Stimulated activated CD8-positive, alpha-beta memory T cell treated with anti-CD3 and anti-CD28 coated beads, Interleukin-7, amount 100 ng/mL, for 1 hour (primary cell): Measurements from ENCODE around the gene RBM28.
"Not testable (repeated sequence)": the region's sequence is repeated elsewhere in the genome, so short reads cannot be mapped to it uniquely, and the experiment has no call there.

Source experiments
- DNase-seq, 2 donors: peaks; one replicate each; pipeline ENCODE4 v3.0.0-alpha.2; 2020; ENCODE audit warnings: low read depth in 2 of 2

The RBM28 gene

DNA sequence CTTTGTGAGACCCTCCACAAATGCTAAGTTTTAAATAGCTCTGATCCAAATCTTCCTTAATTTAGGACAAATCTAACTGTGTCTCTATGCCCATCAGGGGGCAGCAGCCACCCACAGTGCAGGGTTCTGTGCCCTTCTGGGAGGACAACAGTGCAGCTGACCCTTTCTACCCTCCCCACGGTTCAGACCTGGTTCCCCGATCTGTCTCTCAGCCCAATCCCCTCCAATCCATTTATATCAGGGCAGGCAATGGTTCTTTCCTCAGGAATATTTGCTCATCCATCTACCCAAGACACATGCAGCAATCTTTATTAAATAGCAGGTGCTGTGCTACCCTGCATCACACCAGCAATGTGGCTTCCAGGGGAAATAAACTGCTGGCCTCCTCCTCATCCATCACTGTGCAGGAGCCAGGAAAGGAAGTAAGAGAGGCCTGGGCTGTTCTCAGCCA lies 4.0 kb upstream of the RBM28 start:
- DNase-seq, result no peak

DNA sequence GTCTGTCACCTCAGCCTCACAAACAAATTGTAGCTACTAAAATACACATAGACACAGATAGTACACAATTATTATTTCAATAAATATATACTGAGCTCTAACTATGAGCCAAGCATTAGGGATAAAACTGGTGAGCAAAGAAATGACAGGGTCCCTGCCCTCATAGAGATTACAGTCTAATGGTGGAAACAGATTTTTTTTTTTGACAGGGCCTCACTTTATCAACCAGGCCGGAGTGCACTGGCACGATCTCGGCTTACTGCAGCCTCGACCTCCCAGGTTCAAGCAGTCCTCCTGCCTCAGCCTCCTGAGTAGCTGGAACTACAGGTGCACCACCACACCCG lies 695 bp upstream of the RBM28 start:
- no peak for DNase-seq

DNA sequence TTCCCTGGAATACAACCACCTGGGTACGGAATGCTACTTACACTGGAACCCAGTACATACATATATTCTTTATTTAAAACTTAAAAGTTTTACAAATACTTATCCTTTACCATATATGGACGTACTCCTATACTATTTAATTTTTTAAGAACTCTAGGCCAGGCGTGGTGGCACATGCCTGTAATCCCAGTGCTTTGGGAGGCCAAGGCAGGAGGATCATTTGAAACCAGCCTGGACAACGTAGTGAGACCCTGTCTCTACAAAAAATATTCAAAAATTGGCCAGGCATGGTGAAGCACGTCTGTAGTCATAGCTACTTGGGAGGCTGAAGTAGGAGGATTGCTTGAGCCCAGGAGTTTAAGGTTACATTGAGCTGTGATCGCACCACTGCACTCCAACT lies 2.0 kb downstream of the RBM28 start:
- no peak for DNase-seq

DNA sequence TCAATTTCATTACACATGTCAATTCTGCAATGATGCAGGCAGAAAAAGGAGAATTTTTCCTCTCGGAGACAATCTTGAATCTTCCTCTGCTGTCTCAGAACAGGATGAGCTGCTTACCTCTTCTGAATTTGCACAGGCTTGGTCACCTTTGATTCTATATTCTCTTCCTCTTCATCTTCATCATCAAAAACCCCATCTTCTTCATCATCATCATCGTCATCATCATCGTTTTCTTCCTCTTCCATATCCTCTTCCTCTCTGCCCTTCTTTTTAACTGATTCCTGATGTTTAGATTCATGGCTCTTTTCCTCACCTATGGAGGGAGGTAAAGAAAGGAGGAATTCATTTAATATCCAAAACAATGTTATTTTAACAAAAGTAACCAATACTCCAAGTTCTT lies 8.0 kb downstream of the RBM28 start:
- no peak for DNase-seq

DNA sequence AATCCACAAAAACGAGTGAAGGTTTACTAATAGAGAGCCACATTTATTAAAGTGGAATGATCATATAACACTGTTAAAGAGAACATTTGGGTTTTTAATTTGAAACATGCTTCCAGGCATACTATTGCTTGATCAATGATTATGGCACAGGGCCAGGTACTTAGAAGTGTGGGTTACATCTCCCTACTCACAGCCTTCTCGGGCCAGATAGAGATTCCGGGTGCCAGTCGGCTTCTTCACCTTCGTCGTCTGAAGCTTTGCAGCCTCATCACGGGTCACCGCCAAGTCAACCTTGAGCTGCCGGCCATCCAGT lies 19.4 kb downstream of the RBM28 start:
- no peak for DNase-seq

DNA sequence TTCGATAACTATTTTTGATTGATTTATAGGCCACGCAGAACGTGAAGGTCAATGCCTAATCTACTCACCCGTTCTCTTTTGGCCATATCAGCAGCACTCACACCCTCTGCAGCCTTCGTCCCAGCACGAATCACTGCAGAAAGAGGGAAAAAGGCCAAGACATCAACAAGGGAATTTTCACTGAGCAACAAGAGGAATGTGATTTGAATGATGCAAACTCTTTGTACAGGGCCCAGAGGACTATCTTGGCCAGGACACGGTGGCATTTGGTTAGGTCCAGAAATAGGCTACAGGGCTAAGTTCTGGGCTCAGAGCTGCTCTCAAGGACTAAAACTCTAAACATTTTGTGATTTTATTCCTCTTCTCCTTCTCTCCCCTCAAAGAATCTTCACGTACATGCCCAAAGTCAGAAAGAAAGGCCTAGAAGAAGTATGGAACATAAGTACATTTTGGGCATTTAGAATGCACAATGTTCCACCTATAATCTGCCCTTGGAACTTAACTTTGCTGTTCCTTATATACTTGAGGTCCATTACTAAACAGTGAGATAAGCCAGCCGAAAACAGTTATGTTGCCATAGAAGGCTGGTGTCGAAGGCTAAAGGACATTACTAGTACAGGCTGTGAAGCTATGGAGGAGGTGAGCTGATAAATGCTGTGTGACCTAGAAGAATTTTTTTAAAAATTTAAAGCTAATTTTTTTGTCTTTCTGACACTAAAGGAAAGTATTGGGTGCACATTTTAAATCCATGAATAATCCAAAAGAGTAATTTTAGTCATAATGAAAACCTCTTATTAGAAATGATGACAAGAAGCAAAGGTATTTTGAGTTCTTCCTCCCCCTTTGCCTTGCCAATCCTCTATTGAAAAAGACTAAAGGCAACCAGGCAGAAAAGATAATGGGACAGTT lies 20.0 kb downstream of the RBM28 start:
- DNase-seq, result no peak

DNA sequence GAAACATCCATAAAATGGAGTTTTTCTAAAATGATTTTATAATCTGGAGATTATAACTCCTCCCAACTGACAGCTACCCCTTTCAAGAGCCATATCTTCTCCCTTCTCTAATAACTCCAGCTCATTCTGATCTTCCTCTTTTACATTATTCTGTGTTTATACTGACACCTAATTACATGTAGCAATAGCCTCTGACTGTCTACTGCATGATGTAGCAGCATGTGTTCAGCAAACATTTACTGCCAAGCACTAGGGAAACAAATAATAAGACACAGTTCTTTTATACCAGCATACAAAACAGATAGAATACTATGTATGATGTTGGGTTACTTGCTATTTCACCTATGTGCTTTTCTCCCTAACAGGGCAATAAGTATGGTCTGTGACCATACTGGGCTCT lies 20.7 kb downstream of the RBM28 start:
- no peak for DNase-seq

DNA sequence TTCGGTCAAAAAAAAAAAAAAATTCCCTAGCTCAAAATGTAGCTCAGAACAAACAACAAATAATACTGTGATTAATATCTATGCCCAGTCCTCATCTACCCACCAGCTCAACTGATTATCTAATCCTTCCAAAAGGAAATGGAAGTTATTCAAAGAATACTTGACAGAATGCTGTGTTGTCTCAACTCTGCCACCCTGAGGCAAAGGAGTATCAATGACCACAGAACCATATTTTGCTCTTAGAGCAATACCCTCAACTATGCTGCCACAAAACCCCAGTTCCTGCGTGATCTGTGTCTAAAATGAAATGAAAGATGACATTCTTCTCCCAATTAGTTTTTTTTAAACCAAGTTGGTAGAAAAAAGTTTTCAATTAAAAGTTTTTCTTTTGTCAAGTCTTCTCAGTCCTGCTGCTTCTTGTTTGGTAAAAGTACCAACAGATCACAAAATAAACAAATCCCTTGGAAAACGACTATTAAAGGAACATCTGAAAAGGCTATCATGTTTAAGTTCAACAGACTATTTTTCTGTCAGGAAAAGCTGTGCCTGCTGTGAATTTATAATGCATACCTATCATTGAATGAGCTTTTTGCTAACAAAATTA lies 21.6 kb downstream of the RBM28 start:
- DNase-seq, result no peak

DNA sequence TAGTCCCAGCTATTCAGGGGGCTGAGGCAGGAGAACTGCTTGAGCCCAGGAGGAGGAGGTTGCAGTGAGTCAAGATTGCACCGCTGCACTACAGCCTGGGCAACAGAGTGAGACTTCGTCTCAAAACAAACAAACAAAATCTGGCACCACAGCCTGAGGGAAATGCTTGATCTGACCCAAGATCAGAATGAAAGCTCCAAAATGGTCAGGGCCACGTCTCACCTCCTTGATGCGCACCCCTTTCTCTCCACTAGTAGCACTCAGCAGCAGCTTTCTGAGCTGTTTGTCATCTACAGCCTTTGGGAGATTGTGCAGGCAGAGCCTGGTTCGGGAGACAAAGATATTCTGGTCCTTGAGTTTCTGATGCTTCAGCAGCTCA lies 22.7 kb downstream of the RBM28 start:
- no peak for DNase-seq

DNA sequence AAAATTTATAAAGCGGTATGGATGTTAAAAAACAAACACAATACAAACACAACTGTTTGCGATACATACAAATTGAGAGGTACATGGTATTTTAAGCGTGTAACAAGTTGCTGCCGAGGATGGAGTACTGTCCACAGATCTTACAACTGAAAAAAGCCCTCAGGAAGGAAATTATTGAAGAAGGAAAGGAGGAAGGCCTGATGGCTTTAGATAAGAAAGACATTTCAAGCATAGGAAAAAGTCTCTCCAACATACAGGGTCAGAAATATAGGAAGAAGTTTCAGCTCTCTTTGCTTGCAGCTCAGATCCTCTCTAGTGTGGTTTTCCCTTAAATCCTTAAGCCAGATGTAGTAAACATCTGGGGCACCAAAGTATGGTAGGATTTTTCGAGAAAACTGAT lies 25.0 kb downstream of the RBM28 start:
- no peak for DNase-seq

DNA sequence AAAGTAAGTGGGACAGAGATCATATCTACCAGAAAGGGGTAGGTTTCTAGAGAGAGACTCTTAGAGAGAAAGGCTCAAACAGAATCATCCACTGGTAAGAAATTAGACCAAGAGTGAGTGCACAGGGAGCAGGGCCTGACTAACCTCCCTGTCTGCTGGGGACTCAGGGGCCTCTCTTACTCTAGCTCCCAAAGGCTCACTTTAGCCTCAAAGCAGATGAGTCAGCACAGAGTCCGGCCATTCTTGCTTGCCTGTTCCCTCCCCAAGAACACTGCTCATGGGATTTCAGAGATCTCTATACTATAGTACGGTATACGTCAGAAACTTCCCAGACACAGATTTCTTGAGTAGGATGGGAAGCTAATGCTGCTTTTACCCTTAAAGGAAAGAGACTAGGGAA lies 32.7 kb downstream of the RBM28 start:
- DNase-seq, result no peak

DNA sequence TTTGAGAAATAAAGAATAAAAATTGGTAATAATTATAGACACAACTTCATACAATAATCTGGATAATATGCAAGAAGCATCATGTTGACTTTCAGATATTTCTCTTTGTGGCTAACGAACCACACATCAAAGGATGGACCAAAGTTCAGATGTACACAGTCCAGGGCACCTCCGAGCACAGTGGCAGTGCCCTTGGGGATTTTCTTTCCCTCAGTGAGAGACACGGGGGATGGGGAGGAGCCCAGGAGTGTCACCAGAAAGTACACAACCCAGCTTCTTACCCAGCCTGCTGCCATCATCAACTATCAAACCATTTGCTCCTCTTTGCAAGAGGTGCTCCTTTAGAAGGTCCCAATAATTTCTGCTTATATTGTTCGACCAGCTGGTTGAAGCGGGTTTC lies 33.2 kb downstream of the RBM28 start:
- DNase-seq, result no peak

DNA sequence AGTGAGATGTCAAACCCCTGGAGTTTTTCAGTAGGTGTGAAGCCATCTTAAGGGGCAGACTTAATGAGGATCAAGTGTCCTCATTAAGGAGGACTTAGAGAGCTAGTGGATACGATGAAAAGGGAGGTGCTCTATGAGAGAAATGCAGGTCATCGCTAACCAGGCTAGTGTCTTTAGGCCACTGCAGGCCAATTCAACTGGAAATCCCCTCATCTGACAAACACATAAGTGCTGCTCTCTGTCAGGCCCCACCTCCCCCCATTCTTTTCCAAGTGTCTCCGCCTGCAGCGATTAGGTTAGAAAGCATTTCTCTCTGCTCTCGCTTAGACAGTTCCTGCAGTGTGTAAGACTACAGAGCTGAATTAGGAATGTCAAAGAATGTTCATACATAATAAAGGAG lies 33.7 kb downstream of the RBM28 start:
- no peak for DNase-seq

DNA sequence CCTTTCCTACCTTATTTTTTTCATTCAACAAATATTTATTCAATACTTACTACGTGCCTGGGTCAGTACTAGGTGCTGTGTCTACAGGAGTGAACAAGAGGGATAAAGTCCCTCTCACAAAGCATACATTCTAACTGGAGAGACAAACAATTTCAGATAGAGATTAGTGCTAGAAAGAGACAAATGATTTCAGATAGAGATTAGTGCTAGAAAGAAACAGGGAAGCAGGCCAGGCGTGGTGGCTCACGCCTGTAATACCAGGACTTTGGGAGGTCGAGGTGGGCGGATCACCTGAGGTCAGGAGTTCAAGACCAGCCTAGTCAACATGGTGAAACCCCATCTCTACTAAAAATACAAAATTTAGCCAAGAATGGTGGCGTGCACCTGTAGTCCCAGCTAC lies 34.6 kb downstream of the RBM28 start:
- no peak for DNase-seq

DNA sequence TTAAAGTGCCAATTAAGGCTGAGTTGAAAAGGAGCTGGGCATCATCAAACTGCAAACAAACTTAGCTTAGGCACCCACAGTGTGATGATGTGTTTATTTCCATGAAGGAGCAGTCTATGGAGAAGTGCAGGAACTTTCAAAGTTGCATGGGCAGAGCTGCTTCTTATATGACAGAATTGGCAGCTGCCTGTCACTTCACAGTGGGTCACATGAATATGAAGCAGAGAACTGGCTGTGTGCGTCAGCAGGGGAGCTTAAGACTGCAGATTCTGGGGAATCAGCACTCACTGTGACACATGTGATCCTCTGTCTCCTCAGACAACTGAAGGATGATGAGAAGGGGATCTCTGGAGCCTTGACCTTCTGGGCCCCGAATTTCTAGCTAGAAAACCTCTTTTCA lies 36.6 kb downstream of the RBM28 start:
- DNase-seq, result no peak

DNA sequence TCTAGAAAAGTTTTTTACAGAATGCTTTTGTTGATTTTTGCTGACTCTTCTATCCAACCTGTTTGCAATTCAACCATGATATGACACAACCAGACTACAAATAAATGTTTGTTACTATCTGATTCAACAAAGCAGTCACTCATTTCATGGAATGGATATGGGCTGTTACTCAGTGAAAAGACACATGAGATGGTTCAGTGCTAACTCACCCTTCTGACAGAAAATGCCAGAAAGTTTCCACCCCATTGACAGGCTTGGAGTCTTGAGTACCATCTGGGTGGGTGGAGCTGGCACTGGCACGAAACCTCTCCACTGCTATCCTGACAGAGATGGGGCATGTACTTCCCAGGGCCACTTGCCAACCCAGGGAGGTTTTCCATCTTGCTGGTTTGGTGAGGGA lies 39.5 kb downstream of the RBM28 start:
- no peak for DNase-seq

DNA sequence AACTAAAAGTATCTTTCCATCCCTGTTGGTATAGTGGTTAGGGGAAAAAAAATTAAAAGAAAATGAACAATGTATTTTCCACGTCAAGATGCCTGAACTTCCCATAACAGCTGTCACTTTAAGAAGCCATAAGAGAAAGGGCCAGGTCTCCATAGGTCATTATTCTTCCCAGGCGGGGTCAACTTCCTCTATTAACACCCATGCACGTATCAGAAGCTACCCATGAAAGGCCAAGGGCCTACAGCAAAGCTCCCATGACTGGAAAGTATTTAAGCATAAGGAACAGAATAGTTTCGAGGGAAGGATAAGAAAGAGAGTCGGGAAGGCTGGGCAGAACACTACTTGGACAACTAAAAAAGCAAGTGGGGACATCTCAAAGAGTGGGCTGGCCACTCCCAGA lies 40.1 kb downstream of the RBM28 start:
- DNase-seq, result no peak

DNA sequence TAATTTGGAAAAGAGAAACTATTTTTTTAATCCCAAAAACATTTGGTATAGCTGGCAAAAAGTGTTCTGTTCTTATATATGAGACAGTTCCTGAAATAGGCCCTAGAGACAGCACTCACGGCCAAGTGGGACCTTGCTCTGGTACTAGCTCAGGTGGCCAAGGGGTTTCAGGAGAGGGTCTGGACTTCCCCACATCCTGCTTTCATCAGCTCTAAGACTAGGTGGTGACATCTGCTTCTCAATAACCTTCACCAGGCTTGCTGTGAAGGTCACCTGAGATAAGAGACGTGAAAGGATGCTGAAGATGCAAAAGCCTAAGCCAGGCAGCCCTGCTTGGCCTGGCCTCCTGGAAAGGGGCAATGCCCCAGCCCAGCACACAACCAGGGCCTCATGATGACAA lies 40.6 kb downstream of the RBM28 start:
- DNase-seq, result no peak

DNA sequence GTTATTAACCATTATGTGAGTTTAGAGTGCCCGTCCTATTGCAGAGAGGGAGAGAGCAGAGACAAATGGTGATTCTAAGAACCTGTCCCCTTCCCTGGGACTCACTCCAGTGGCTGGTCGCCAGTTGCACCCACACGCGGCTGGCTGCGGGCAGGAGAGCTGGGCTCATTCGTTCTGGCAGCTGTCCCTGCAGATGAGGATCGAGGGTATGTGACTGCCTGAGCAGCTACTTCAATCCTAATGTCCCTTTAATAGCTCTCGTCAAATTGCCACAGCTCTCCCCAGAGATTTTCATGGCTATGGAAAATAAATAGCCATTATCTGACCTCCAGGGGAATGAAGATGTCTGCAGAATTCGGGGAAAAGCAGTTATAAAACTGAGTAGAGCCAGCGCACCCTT lies 41.6 kb downstream of the RBM28 start:
- no peak for DNase-seq

DNA sequence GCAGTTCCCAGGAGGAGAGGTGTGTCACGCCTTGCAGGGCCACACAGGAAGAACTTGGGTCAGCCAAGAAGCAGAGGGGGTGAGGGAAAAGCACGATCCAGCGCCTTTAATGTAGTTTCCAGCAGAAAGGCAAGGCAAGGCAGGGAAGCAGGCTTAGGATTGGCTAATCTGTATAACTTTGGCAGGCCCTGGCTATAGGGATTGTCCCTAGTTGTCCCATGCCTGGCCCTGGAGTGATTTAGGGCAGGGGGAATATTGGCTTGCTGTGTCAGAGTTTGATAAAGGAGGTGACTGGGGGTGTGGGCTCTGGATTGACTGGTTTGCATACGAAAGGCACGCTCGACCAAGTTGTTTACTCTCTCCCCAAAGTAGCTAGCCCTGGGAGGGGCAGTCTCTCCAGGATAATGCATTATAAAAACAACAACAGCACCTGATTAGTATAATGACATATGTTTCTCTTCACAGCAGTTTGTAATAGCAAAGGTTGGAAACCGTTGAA lies 44.5 kb downstream of the RBM28 start:
- no peak for DNase-seq

DNA sequence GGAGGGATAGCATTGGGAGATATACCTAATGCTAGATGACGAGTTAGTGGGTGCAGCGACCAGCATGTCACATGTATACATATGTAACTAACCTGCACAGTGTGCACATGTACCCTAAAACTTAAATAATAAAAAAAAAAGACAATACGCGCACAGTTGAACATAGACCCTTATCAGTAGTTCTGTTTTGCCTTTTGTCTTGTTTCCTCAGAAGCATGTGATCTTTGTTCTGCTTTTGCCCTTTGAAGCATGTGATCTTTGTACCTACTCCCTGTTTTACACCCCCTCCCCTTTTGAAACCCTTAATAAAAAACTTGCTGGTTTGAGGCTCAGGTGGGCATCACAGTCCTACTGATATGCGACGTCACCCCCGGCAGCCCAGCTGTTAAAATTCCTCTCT lies 45.7 kb downstream of the RBM28 start:
- DNase-seq, result not testable (repeated sequence)

DNA sequence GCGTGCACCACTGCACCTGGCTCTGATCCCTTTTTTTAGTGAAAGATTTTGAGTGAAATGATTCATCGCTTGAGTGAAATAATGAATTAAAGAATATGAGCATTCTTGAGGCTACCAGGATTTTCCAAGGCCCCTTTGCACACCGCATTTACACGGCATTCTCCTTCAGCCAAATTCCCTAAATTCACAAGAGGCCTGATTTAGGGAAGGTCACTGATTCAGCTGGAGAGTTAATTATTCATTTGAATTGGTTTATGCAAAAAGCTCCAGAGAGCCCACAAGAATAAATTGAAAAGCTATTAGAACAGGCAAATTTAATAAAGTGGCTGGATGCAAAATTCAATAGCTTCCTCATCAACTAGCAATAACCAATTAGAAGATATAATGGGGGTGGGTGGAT lies 56.2 kb downstream of the RBM28 start:
- no peak for DNase-seq

DNA sequence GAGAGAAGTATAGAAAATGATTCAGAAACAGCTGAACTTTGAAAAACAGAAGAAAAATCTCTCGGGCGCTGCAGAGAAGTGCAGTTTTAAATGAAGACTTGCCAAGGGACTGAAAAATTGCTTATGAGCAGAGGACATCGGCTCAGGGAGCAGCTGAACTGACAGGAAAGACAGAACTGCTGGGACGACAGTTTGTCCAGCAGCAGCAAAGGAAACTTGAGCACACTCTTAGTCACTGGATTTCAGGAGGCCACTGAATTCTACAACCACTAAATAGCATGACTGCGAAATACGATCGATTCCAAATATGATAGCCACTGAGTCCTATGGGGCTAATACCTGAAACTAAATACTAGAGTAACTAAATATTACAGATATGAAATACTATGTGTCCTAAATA lies 59.6 kb downstream of the RBM28 start:
- no peak for DNase-seq
